ENCODE data around the gene MED16.
"Not testable (repeated sequence)": the region's sequence is repeated elsewhere in the genome, so short reads cannot be mapped to it uniquely, and the experiment has no call there.

Gene MED16

GRCh38 chr19:888581-889385, 4.2 kb downstream of the MED16 start:
- peak; percentile 56 for DNase-seq

- DNase-seq: no peak
Observed at GRCh38 chr19:887599-887998, 5.4 kb downstream of the MED16 start.

GRCh38 chr19:887072-887471, 5.9 kb downstream of the MED16 start:
- no peak for DNase-seq

GRCh38 chr19:885536-886224, 7.3 kb downstream of the MED16 start:
- DNase-seq: no peak

GRCh38 chr19:884420-885211, 8.4 kb downstream of the MED16 start:
- DNase-seq: no peak

GRCh38 chr19:883661-884211, 9.3 kb downstream of the MED16 start:
- DNase-seq: no peak

GRCh38 chr19:882871-883497, 10.0 kb downstream of the MED16 start:
- no peak for DNase-seq

GRCh38 chr19:881385-882071, 11.5 kb downstream of the MED16 start:
- no peak for DNase-seq

- DNase-seq: no peak
Observed at GRCh38 chr19:879711-880438, 13.1 kb downstream of the MED16 start.

GRCh38 chr19:878751-879561, 14.0 kb downstream of the MED16 start:
- not testable (repeated sequence) for DNase-seq

- DNase-seq: not testable (repeated sequence)
Observed at GRCh38 chr19:877992-878660, 14.9 kb downstream of the MED16 start.

- no peak for DNase-seq
Observed at GRCh38 chr19:876780-877314, 16.1 kb downstream of the MED16 start.

GRCh38 chr19:876089-876488, 16.9 kb downstream of the MED16 start:
- no peak for DNase-seq

- no peak for DNase-seq
Observed at GRCh38 chr19:875265-875879, 17.6 kb downstream of the MED16 start.

- DNase-seq: no peak
Observed at GRCh38 chr19:873561-874041, 19.4 kb downstream of the MED16 start.

GRCh38 chr19:873084-873483, 19.9 kb downstream of the MED16 start:
- DNase-seq: peak; percentile 79

- DNase-seq: peak; percentile 80
Observed at GRCh38 chr19:872266-872951, 20.6 kb downstream of the MED16 start.
